Liver (tissue), 9 donors: Measurements from ENCODE around the gene SLMAP. TPM values are rescaled to one million over a fixed set of nuclear protein-coding genes. Genes with fewer than 3 reads are reported as not detected.
"Not testable (repeated sequence)": the region's sequence is repeated elsewhere in the genome, so short reads cannot be mapped to it uniquely, and the experiment has no call there.

ENCODE experiments used
- DNase-seq: peaks from one replicate; pipeline ENCODE4 v3.0.0-alpha.2; 2017; ENCODE audit warnings: low spot score
- H3K27ac ChIP-seq, 2 donors: one replicate each; pipeline ENCODE4 v1.7.0; 2013; ENCODE audit warnings: inconsistent platforms in 2 of 2, low read length in 2 of 2, control low read depth in 1 of 2, low read depth in 1 of 2, mild to moderate bottlenecking in 1 of 2
- H3K27me3 ChIP-seq, 4 donors: one replicate each; pipeline versions ENCODE4 v1.6.1 to v1.7.0; 2013; ENCODE audit warnings: low read length in 3 of 4, inconsistent platforms in 1 of 4, mild to moderate bottlenecking in 1 of 4, moderate library complexity in 1 of 4; ENCODE audit not compliant: control insufficient read depth in 4 of 4, insufficient read depth in 4 of 4
- H3K36me3 ChIP-seq, 4 donors: one replicate each; pipeline versions ENCODE4 v1.6.1 to v1.7.0; 2013; ENCODE audit warnings: low read length in 3 of 4, mild to moderate bottlenecking in 3 of 4, low read depth in 1 of 4, moderate library complexity in 1 of 4; ENCODE audit not compliant: control insufficient read depth in 4 of 4, insufficient read depth in 3 of 4
- H3K4me1 ChIP-seq, 4 donors: one replicate each; pipeline versions ENCODE4 v1.6.1 to v1.7.0; 2013; ENCODE audit warnings: low read length in 3 of 4, mild to moderate bottlenecking in 3 of 4, moderate library complexity in 1 of 4; ENCODE audit not compliant: control insufficient read depth in 4 of 4, insufficient read depth in 4 of 4
- H3K4me3 ChIP-seq, 3 donors: one replicate each; pipeline versions ENCODE4 v1.6.1 to v1.7.0; 2013; ENCODE audit warnings: low read length in 3 of 3, control low read depth in 1 of 3, low read depth in 1 of 3, mild to moderate bottlenecking in 1 of 3
- H3K9ac ChIP-seq, 2 donors: one replicate each; pipeline ENCODE4 v1.7.0; 2013; ENCODE audit warnings: low read length in 2 of 2, mild to moderate bottlenecking in 2 of 2, moderate library complexity in 2 of 2, control low read depth in 1 of 2, low read depth in 1 of 2
- H3K9me3 ChIP-seq, 4 donors: one replicate each; pipeline versions ENCODE4 v1.6.1 to v1.7.0; 2013; ENCODE audit warnings: low read length in 3 of 4; ENCODE audit not compliant: control insufficient read depth in 4 of 4
- ATF3 ChIP-seq: IDR thresholded peaks from 2 replicates; pipeline ENCODE4 v1.6.1; 2016; ENCODE audit warnings: antibody characterized with exemption
- CTCF ChIP-seq: fragments of 150-350 bp; IDR thresholded peaks from 2 replicates; pipeline ENCODE4 v1.5.1; 2017; ENCODE audit warnings: improper control_type of control experiment, low read depth, low read length; ENCODE audit not compliant: missing input control
- FOXA2 ChIP-seq: IDR thresholded peaks from 2 replicates; pipeline ENCODE4 v1.6.1; 2016; ENCODE audit warnings: antibody characterized with exemption
- GABPA ChIP-seq, 2 donors: IDR thresholded peaks in 1 of 2; conservative IDR thresholded peaks in 1 of 2; 2 replicates each; pipeline ENCODE4 v1.6.1; 2016; ENCODE audit warnings: antibody characterized with exemption in 2 of 2, mild to moderate bottlenecking in 1 of 2, moderate library complexity in 1 of 2
- MAX ChIP-seq: IDR thresholded peaks from 2 replicates; pipeline ENCODE4 v1.6.1; 2016; ENCODE audit warnings: antibody characterized with exemption
- NR2F2 ChIP-seq: IDR thresholded peaks from 2 replicates; pipeline ENCODE4 v1.6.1; 2016; ENCODE audit warnings: antibody characterized with exemption
- REST ChIP-seq: IDR thresholded peaks from 2 replicates; pipeline ENCODE4 v1.6.1; 2016; ENCODE audit warnings: antibody characterized with exemption, mild to moderate bottlenecking
- TAF1 ChIP-seq: conservative IDR thresholded peaks from 2 replicates; pipeline ENCODE4 v1.6.1; 2016; ENCODE audit warnings: antibody characterized with exemption, mild to moderate bottlenecking
- YY1 ChIP-seq: IDR thresholded peaks from 2 replicates; pipeline ENCODE4 v1.6.1; 2016; ENCODE audit warnings: antibody characterized with exemption, mild to moderate bottlenecking
- WGBS: extraction: QIAGEN DNeasy Blood & Tissue Kit; methylation state at CpG from one replicate; pipeline ENCODE4 v1.1.7; 2013; 5-methylcytosine and 5-hydroxymethylcytosine counted together
- polyA plus RNA-seq, 2 donors: library from polyadenylated mRNA; stranded (reverse) in 1 of 2; unstranded in 1 of 2; fragments of 200-250 nt in 1 of 2; fragments of >200 nt in 1 of 2; fragmentation: Nextera tagmentation in 1 of 2; extraction: Ambion mirVana in 1 of 2; gene quantifications; one replicate each; pipeline versions ENCODE4 v1.2.1 to v1.2.3, GENCODE V29; 2013 to 2015
- total RNA-seq, 2 donors: library from RNA; depleted of rRNA; stranded (reverse); fragments of >200 nt; gene quantifications; one replicate each; pipeline ENCODE4 v1.2.3, GENCODE V29; 2014
- donor health status: healthy.
- donor health status: healthy.
- donor health status: healthy.
- donor health status: healthy.
- donor health status: healthy.

The SLMAP gene
- total and polyA plus RNA-seq, 4 donors, result 10.2 to 37.8 (median 19.4) TPM

GRCh38 chr3:57805266-57805665 lies 49.2 kb downstream of the SLMAP start (continued):
- TF ChIP-seq MAX (no peak), CTCF (no peak), FOXA2 (no peak)

- 98% methylated on average over 1 of the region's 1 CpG for WGBS
- H3K4me1 ChIP-seq, result peaks cover 8 to 12% (median 10%) of the 10 kb centered on the region in 4 donors
- no peak overlapping the region for H3K27ac ChIP-seq
- no peaks in the 10 kb centered on the region for H3K36me3 ChIP-seq
- H3K4me3 ChIP-seq, result no peak overlapping the region
- H3K9ac ChIP-seq, result no peak overlapping the region
- DNase-seq, result no peak
- H3K27me3 ChIP-seq, result no peaks in the 10 kb centered on the region
- TF ChIP-seq TAF1 (no peak), REST (peak; percentile 61), MAX (no peak), YY1 (no peak), GABPA (IDR thresholded peaks at IDR 0.05 in 1 of 2, conservative IDR thresholded peaks at IDR 0.05 in 1 of 2) (no peak), ATF3 (no peak), FOXA2 (no peak), NR2F2 (no peak)
- H3K9me3 ChIP-seq, result no peaks in the 10 kb centered on the region
Observed at GRCh38 chr3:57805674-57806073, 49.6 kb downstream of the SLMAP start.

GRCh38 chr3:57806195-57806594 lies 50.1 kb downstream of the SLMAP start:
- not testable (repeated sequence) for DNase-seq, H3K27me3 ChIP-seq, H3K4me3 ChIP-seq, H3K27ac ChIP-seq, H3K36me3 ChIP-seq, H3K9ac ChIP-seq, H3K9me3 ChIP-seq
- H3K4me1 ChIP-seq, result peaks cover 7 to 13% (median 8%) of the 10 kb centered on the region in 4 donors
- 79% methylated on average over 5 of the region's 5 CpGs for WGBS
